Hypothalamus (tissue), 51 donors: ENCODE results near the gene ATP6V0D1.
"Not testable (repeated sequence)": the region's sequence is repeated elsewhere in the genome, so short reads cannot be mapped to it uniquely, and the experiment has no call there.

Source experiments
- DNase-seq, 51 donors: peaks; one replicate each; lab custom pipeline; 2025; lab: John Stamatoyannopoulos, UW

Gene ATP6V0D1

DNA sequence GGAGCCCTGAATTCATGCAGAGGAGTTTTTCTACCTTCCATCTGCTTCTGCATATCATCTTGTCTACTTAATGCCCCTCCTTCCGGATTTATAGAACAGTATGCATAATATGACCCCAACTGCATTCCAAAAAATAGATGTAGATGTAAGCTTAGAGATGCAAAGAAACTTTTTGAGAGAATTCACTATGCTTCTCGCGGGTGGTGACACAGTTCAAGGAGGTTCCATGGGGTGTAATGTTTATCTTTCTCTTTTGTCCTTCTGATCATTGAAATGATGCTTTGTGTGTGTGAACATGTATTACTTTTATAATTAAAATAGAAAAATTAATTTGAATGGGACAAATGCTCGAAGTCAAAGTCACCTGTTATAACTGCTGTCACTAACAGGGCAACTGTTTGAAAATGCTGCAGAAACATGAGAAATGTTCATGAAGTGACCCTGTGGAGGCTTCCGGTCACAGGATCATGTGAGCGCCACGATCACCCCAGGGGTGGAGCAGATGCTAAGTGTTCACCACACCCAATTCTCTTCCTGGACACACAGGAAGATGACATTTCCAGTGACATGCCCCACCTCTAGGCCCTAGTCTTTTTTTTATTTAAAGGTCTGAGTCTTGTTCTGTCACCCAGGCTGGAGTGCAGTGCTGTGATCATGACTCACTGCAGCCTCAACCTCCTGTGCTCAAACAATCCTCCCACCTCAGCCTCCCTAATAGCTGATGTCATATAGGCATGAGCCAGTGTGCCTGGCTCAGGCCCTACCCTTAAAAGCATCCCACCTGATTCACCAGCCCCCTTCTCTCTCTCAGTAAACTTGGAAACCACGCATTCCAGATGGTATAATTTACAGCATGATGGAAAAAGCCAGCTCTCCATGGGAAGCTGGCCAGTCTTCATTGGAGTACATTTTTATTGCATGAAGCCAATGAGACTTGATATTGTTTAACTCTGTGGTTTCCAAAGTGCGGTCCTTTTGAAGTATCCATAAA lies 23.4 kb upstream of the ATP6V0D1 start:
- peak in 1 of 51 donors; percentile 29 for DNase-seq

DNA sequence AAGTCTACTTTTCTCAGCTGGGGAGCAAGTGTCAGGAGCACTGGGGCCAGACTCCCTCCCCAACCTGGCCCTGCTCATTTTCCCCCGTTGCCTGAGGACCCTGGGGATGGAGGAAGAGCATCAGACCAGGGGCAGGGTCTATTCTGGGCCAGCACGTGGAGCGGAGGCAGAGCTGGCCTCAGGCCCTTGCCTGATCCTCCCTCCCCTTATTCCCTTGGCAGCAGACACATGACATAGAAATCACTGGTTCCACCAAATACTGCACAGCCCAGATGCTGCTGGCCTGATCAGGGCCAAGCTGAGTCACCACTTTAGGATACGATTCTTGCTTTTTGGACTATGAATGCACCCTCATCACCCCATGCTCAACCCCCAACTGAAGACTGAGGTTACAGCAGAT lies 18.1 kb upstream of the ATP6V0D1 start:
- DNase-seq: no peak

DNA sequence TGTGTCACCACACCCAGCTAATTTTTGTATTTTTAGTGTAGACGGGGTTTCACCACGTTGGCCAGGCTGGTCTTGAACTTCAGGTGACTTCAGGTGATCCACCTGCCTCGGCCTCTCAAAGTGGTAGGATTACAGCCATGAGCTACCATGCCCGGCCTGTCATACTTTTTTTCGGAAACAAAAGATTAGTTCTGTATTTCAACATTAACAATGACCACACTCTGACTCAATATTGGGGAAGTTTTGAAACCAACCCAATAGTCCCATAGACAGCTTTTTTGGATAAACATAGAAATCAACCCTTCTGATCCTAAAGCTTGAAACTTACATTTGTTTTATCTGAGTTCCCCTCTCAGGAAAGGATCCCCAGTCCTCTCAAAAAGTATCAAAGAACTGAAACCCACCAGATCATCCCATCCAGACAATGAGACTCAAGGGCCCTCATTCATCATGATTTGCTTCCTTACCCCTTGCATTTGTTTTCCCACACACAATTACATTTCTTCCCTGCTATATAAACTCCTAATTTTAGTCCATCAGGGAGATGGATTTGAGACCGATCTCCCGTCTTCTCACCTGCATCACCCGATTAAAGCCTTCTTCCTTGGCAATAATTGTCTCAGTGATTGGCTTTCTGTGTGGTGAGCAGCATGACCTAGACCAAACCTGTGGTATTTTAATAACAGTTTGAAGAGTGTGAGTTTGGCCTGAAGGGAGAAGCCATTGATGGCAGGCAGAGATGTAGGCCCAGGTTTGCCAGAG lies 9.6 kb upstream of the ATP6V0D1 start:
- DNase-seq: no peak

DNA sequence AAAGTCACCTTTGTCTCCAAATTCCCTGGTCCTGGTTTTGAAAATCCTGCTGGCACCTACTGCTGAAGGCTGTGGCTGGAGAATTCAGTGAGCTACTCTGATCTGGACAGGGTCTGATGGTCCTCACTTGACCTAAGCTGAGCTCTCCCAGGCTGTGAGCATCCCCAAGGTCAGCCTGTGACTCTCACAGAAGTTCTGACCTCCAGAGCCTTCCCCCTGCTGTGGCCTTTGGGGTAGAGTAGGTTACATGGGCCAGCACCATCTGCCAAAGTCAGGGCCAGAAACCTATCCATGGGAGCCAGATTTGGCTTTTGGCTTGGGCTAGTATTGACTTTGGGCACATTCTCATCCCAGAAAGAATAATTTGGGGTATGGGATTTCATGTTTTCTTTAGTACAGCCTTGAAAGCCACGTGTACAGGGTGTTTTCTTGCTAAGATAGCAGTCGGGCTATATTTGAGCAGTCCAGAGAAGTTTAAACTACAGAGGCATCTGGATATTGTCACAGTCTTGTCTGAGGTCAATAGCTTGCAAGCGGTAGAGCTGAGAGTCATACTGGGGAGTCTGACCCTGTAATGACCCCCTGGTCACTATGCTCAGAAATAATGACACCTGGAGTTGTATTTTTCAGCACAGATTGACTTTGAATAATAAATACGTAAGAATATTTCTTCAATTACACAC lies 8.6 kb upstream of the ATP6V0D1 start:
- no peak for DNase-seq

DNA sequence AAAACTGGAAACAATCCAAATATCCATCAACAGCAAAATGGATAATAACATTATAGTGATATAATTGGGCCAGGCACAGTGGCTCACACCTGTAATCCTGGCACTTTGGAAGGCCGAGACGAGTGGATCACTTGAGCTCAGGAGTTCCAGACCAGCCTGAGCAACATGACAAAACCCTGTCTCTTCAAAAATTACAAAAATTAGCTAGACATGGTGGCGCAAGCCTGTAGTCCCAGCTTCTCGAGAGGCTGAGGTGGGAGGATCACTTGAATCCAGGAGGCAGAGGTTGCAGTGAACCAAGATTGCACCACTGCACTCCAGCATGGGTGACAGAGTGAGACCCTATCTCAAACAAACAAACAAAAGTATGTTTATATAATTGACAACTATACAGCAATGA lies 6.6 kb upstream of the ATP6V0D1 start:
- not testable (repeated sequence) for DNase-seq

DNA sequence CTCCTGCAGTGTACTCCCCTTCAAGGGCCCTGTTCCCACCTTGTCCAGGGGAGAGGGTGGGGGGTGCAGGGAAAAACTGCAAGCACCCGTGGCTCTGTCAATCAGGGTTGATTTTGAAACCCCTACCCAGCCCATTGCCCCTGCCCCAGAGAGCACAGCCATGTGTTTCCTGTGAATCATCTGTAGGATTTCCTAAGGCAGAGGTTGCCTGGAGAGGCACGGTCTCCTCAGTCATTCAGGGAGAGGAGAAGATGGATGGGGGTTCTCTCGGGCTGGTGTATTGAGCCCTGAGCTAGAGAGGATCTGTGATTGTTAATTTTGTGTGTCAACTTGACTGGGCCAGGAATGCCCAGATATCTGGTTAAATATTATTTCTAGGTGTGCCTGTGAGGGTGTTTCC lies 5.8 kb upstream of the ATP6V0D1 start:
- no peak for DNase-seq

DNA sequence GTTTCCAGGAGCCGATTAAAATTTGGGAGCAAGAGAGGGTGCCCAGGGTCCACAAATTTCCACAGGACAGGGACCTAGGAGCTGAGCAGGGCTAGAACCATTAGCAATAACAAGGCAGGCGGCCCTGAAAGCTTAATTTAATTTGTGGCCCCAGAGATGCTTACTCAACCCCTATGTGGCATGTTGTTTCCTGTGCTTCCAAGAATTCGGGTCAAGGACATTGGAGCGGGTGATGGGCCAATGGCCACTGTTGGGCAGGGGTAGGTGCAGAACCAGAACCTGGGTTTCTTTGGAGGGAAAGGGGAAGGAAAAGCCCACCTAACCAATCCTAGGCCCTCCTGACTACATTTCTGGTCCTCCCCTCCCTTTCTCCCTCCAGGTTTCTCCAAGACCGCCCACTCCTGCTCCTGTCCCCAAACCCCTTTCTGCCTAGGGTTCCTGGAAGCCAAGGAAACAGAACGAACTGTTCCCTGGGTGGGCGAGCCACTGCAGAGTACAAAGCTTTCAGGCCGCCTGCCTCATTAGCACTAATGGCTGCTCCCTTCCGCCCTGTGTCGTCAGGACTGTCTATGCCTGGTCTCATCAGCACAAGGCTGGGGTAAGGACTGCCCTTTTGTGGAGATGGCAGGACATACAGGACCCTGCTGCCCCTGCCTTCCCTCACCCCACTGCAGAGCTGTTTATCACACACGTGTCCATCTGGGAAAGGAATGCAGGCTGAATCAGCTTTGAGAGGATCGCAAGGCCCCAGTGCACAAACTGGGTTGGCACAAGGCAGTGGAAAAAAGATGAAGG lies 3.0 kb upstream of the ATP6V0D1 start:
- DNase-seq: no peak

DNA sequence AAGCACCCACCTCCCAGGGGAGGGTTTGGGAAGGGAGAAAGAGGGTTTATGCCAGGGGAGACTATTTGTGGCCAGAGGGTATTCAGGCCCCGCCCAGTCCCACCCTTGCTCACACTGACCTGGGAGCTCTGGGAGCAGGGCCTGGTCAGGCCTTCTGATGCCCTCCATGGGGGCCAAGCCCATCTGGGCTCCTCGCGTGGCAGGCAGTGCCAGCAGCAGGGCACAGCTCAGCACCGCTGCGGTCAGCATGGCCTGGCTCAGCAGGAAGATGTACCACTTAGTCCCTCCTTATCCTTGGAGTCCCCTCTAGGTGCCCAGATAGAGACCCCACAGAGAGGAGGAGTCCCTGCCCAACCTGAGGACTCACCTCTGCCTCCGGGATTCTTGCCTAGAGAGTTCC lies 2.2 kb upstream of the ATP6V0D1 start, which contains the start of gene AGRP:
Gene AGRP, minus strand, starts transcription at position 398 of the 400 bp plus-strand sequence. Its CDS starts 149 bp downstream, at position 249.
- DNase-seq: no peak

DNA sequence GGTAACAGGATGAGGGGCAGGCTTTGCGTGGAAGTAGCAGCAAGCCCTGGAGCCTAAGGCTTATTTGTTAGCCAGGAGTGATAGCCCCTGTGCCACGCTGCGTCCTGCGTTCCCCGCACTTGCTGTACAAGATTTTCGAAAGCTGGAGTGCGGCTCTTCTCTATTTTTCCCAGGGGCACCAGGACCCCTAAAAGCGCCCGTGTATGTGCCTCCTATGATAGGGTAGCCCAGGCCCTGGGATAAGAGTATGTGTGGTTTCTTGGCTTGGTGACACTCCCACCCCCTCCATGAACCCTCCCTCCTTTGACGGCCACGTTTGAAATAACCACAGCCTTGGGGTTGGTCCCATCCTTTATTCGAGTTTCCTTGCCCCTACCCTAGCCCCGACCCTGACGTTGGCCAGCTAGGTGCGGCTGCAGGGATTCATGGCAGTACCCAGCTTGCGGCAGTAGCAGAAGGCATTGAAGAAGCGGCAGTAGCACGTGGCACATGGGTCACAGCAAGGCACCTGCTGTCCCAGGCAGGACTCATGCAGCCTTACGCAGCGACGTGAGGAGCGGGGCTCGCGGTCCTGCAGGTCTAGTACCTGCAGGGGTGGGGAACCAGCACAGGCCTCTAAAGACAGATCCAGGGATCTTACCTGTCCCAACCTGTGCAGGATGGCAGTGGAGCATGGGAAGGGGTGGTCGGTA lies 1.4 kb upstream of the ATP6V0D1 start:
- no peak for DNase-seq

DNA sequence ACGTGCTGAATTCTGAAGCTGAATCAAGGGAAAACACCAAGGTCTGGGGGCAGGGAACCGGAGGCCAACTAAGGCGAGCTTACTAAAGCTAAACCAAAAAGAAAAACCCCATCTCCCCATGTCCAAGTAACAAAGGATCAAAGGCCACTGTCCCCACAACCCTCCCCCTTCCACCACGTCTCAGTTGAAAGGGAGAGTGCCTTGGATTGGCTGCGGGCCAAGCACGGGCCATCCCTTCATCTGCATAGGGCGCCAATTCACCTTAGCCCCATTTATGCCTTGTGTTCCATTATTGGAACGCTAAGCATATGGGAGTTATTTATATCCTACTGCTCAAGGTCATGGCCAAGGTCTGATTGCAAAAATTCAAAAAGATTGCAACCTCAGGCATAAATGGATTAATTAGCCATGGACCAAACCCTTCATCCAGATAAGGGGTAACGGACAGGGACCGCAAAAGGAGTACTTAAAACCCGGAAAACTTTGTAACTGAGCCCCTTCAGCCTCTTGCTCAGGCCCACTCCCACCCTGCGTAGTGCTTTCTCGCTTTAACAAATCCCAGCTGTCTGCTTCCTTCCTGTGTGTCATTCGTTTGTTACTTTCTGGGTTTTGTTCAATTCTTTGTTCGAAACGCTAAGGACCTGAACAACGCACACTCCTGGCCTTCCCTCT lies 740 bp upstream of the ATP6V0D1 start:
- DNase-seq: peak in 10 of 51 donors; percentile 32 to 72 (median 42)

DNA sequence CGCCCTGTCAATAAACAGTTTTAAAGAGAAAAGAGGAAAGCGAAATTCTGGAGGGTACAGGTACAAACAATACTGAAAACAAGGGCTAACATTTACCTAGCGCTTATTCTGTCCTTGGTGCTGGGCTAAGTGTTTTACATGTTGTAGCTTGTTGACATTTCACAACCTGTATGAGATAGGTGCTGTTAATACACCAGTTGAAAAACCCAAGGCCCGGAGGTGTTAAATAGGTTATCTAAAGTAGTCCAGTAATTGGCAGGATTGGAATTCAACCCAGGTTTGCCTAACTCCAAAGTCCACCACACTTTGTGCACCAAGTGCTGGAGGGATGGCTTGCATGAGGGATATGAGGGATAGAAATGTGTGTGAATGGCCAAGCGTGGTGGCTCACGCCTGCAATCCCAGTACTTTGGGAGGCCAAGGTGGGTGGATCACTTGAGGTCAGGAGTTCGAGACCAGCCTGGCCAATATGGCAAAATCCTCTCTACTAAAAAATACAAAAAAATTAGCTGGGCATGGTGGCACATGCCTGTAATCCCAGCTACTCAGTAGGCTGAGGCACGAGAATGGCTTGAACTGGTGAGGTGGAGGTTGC lies 2.9 kb downstream of the ATP6V0D1 start:
- no peak for DNase-seq

DNA sequence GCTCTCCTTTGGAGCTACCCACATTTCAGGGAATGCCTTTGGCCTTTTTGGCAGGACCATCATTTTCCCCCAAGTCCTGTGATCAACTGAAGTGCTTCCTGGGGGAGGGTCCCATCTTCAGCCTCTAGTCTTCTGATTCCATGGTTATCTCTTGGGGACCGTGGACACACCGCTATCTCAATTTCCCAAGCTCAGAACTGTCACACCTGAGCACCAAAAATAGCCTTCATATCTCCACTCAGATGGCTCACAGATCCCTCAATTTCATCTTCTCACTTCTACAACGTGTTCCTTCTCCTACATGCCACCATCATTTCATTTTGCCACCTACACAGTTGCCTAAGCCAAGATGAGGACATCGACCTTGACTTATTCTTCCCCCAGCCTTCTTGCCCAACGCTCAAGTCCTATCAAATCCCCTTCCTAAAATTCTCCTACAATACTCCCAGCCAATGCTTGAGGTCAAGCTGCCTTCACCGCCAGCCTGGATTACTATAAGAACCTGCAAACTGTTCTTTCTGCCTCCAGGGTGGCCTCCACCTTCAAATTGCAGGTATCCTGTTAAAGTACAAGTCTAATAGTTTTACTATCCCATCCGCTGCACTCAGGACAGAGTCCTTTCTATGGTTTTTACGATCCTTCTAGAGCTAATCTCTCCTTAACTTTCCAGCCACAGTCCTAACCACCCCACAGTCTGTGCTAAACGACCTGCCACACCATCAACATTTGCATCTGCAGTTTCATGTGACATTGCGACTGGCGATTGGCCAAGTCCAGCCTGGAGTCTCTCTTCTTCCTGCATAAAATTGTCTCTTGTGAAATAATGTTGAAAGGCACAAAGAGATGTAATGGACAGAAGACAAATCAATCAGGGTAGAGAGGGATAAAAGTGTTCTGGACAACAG lies 6.2 kb downstream of the ATP6V0D1 start:
- peak in 1 of 51 donors; percentile 13 for DNase-seq

DNA sequence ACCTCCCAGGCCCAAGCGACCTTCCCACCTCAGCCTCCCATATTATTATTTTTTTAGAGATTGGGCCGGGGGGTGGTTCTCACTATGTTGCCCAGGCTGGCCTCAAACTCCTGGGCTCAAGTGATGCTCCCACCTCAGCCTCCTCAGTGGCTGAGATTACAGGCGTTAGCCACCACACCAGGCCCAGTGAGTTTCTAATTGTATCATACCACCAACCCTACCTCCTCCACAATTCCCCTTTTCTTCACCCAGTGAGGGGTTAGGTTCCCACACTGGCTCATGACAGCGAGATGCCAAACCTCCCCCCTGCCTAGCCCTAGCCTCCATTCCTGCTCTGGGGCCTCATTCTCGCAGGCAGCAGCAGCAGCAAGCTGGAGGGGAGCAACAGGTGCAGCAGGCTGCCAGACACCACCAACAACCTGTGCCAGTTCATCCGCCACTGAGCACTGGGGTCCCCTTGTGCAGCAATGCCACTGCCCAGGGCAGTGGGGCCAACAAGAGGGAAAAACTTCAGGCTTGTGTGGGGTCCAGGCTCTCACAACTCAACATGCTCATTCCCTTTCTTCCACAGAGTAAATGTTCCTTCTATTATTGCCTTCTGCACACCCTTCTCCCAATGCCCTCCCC lies 9.1 kb downstream of the ATP6V0D1 start:
- DNase-seq: no peak

DNA sequence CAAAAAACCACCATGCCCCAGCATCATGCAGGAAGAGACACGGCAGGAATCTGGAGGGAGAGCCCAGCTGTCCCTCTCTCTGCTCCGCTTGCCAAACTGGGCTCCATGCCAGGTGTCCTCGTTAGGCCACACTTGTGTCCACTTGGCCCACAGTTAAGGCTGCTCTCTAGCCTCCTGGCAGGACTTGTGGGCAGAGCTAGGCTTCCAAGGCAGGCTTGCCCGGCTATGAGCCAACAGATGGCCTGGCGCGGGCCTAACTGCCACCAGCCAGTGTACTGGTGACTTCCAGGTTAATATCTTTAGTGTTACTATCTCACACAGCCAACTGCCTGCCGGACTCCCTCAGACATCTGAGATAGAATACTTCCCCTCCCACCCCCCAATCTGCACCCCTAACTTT lies 10.6 kb downstream of the ATP6V0D1 start:
- DNase-seq: peak; percentile 18 to 96 (median 83)

DNA sequence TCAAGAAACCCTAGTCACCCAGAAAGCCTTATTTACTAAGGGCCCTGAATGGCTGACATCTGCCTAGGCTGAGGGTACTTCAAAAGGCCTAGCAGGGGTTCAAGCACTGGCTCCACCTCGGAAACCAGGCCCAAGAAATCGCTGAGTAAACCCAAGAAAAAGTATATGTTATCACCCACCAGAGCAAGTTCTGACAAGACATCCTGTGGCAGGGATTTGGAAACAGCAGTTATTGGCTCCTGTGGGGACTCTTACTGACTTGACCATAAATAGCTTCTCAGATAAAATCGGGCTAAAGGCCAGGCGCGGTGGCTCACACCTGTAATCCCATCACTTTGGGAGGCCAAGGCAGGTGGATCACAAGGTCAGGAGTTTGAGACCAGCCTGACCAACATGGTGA lies 12.2 kb downstream of the ATP6V0D1 start:
- DNase-seq: no peak

DNA sequence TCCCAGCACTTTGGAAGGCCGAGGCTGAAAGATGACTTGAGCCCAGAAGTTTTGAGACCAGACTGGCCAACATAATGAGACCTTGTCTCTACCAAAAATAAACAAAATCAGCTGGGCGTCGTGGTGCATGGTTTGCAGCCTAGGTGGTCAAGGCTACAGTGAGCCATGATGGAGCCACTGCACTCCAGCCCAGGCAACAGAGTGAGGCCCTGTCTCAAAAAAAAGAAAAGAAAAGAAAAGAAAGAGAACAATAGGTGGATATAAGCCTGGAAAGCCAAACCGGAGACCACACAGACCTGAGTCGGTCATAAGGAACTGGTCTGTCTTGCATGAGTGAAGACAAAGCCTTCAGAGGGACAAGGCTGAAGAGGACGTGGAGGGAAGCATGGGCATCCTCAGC lies 14.4 kb downstream of the ATP6V0D1 start:
- no peak for DNase-seq

DNA sequence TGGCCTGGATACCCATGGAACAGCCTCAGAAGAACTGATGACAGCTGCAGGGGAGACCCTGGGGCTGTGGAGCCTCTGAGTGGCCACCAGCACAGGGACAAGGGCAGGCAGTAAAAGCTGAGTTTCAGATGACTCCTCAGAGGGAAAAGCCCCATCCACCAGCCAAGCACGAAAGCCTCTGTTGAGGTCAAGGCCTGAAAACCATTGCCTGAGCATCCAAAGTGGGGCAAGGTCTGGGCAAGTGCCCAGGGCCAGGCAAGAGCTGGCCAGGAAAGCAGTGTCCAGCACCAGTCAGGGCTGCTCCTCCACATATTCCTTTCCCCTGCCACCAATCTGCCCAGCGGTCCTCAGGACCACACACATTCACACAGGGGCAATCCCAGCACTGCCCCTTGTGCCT lies 16.4 kb downstream of the ATP6V0D1 start:
- DNase-seq: peak in 25 of 51 donors; percentile 8 to 74 (median 39)
